Epithelial cell of proximal tubule (primary cell): Measurements from ENCODE around the gene IFT88. TPM values are rescaled to one million over a fixed set of nuclear protein-coding genes. Genes with fewer than 3 reads are reported as not detected.

Experiments
- DNase-seq: peaks from one replicate; pipeline ENCODE4 v3.0.0-alpha.2; 2011; ENCODE audit warnings: low read depth
- H3K4me3 ChIP-seq: 2 replicates; pipeline ENCODE4 v1.5.1; 2011; ENCODE audit warnings: low read depth, mild to moderate bottlenecking, low read length
- total RNA-seq: library from RNA; depleted of rRNA; stranded (reverse); fragments of >200 nt; gene quantifications from 2 replicates; pipeline ENCODE4 v1.2.3, GENCODE V29; 2015
- TF ChIP-seq, protein P1 (sequence below): conservative IDR thresholded peaks from 2 replicates; pipeline ENCODE4 v1.5.1; 2012; ENCODE audit warnings: low read depth, mild to moderate bottlenecking, low read length

IFT88 gene
- total RNA-seq, 1 donor from 2014 or later = 15.2 TPM

- TF ChIP-seq, protein P1, sequence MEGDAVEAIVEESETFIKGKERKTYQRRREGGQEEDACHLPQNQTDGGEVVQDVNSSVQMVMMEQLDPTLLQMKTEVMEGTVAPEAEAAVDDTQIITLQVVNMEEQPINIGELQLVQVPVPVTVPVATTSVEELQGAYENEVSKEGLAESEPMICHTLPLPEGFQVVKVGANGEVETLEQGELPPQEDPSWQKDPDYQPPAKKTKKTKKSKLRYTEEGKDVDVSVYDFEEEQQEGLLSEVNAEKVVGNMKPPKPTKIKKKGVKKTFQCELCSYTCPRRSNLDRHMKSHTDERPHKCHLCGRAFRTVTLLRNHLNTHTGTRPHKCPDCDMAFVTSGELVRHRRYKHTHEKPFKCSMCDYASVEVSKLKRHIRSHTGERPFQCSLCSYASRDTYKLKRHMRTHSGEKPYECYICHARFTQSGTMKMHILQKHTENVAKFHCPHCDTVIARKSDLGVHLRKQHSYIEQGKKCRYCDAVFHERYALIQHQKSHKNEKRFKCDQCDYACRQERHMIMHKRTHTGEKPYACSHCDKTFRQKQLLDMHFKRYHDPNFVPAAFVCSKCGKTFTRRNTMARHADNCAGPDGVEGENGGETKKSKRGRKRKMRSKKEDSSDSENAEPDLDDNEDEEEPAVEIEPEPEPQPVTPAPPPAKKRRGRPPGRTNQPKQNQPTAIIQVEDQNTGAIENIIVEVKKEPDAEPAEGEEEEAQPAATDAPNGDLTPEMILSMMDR = no peak
- H3K4me3 ChIP-seq = no peak overlapping the region
- DNase-seq = no peak
These were observed 117.1 kb downstream of the IFT88 start for GRCh38 chr13:20684041-20684440.

DNA sequence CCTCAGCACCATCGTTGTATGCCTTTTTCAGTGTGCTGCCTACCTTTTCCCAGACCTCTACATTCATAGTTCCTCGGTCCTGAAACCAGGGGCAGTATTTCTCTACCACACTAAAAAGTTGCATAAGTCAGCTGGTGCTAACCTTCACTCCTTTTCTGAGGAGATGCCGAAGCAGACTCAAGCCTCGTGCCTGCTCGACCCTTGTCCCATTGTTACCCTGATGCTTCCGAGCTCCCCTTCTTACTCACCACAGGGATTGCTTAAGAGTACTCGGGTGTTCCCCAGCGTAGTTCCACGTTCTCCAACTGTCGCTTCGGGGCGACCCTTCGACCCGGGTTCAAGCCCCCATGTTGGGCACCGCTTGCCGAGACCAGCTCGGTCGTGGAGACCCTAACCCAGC is 117.6 kb downstream of the IFT88 start:
- no peak overlapping the region for H3K4me3 ChIP-seq
- no peak for DNase-seq
- TF ChIP-seq, protein P1 = no peak

GRCh38 chr13:20685092-20685491 is 118.1 kb downstream of the IFT88 start:
- TF ChIP-seq, protein P1 = no peak
- H3K4me3 ChIP-seq = no peak overlapping the region
- DNase-seq = no peak

DNA sequence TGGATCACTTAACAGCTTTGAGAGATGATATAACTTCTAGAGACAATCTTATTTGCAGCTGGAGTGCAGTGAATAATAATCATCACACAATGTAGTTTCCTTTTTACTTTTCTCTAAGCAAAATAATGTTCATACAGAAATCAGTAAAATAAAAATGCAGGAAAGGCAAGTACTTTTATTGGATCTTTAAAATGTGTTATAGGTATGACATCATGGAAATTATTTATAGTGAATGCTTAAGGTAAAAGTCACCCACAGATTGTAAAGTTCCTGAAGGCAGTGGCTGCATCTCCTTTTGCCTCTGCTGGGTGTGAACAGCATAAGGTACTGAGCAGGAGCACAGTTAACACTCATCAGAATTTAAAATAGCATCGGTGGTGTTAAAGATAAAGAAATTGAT is 119.2 kb downstream of the IFT88 start:
- DNase-seq = no peak
- no peak overlapping the region for H3K4me3 ChIP-seq
- TF ChIP-seq, protein P1 = no peak

DNA sequence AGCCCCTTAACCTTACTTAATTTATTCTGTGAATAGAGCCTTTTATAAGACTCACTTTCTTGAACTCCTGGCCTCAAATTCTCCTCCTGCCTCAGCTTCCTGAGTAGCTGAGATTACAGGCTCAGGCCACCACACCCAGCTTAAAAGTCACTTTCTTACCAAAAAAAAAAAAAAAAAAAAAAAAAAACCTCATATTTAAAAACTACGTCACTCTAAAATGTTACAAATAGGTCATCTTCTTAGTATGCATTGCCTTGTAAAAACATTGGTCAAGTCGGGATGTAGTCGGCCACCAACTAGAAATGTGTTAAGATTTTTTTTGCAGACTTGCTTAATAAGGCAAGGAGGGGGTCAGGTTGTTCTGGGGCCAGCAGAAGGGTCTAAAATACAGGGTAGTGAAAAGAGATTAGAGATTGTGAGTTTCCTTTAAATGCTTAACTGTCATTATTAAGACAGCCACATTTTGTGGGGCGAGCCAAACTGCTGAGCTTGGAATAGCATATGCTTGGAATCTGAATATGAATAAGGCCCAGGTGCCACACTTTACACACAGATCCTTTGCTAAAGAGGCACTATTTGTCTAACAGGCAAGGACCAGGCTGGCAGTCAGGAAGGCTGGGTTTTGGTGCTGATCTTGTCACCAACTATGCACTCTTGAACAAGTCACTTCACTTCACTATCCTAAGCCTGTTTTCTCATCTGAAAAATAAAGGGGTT is 120.1 kb downstream of the IFT88 start:
- no peak for DNase-seq
- TF ChIP-seq, protein P1 = no peak
- no peak overlapping the region for H3K4me3 ChIP-seq

DNA sequence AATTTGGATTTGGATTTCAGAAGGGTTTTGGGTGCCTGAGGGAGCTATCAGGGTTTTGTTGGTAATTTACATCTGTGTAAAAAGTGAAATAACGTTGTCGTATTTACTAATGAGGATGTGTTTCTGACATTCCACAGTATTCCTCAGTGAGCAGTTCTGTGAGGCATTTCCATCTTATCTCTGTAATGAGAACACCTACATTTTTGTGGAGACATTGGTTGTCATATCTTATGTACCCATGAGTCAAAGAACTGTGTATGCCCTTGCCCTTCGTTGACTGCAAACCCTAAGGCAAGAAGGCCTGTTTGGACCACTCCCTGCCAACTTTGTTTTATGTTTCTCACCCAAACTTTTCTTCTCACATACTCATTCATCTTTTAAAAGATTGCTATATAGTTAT is 122.3 kb downstream of the IFT88 start:
- TF ChIP-seq, protein P1 = no peak
- no peak overlapping the region for H3K4me3 ChIP-seq
- DNase-seq = no peak

DNA sequence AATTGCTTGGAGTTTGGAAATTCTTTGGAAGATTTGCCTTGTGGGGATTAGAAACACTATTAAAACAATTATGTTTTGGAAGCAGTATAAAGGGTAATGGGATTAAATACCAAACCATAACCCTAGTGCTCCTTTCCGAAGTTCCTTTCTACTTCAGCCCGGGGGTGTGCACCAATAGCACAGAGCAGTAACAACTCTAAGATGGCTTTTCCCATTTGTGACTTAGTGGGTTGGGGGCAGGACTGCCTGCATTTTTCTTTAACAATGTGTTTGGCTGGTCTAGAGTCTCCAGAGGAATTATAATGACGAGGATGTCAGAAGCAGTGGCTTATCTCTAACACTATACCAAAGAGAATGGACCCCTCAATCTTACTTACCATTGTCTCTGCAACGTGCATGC is 124.7 kb downstream of the IFT88 start:
- TF ChIP-seq, protein P1 = no peak
- no peak for DNase-seq
- no peak overlapping the region for H3K4me3 ChIP-seq
